ENCODE data around the gene FSTL4.

FSTL4 gene

DNA sequence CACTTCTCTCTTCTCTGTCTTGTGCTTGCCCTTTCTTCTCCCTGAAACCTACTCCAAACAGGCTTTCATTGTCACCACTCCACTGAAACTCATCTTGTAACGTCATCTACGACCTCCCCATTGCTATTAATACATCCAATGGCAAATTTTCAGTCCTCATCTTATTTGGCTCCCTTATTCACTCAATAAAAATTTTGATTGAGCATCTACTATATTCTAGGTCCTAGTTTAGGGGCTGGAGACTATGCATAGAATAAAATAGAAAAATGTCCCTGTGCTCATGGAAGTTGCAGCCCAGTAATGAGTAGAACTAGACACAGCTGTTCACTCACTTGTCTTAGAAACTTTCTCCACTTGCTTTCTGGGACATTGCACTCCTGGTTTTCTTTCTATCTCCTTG is 24.9 kb upstream of the FSTL4 start:
- Histone ChIP-seq H3K9me3 (replicated peaks; ENCODE audit: insufficient read depth, low read length) (no peaks in the 10 kb centered on the region), H3K4me1 (ENCODE audit: low read length) (no peaks in the 10 kb centered on the region), H3K9me2 (replicated peaks; ENCODE audit: insufficient read depth, low read length) (no peaks in the 10 kb centered on the region), H3K27ac (ENCODE audit: low read length) (no peak overlapping the region), H4K20me1 (ENCODE audit: insufficient read depth, low read length) (no peaks in the 10 kb centered on the region), H3K4me2 (ENCODE audit: low read depth, low read length) (no peak overlapping the region), H3K27me3 (replicated peaks; ENCODE audit: insufficient read depth, low read length) (no peaks in the 10 kb centered on the region), H3K36me3 (replicated peaks; ENCODE audit: insufficient read depth, low read length) (no peaks in the 10 kb centered on the region), H2AFZ (ENCODE audit: low read length) (no peak overlapping the region), H3K79me2 (ENCODE audit: low read length) (no peaks in the 10 kb centered on the region), H3F3A (ENCODE audit: insufficient read depth, low read length) (no peaks in the 10 kb centered on the region), H3K9ac (ENCODE audit: low read length) (no peak overlapping the region), H3K4me3 (ENCODE audit: low read length) (no peak overlapping the region)
- TF ChIP-seq EZH2phosphoT487 (IDR thresholded peaks at IDR 0.05; ENCODE audit: low read length) (no peak), CTCF (IDR thresholded peaks at IDR 0.05; ENCODE audit: low read length) (no peak), EZH2 (optimal IDR thresholded peaks at IDR 0.05; ENCODE audit: low read depth, low read length) (no peak)
- no peak for DNase-seq

DNA sequence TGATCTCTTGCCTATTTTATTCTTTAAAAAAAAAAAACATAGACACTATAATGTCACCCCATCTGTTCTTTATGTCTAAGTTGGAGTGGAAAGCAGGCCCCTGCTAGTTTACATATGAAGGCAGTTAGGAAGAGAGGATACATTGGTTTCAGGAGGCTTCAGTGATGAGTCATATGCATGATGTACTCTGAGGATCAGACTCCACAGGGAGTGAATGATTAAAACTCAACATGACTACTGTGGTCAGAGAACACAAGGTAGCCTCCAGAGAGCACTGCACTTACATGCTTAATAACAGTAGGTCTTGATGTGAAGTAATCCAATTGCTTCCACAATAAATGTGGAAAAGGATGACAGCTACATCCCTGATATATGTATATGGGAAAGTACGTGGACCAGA is 22.7 kb upstream of the FSTL4 start:
- TF ChIP-seq EZH2 (optimal IDR thresholded peaks at IDR 0.05; ENCODE audit: low read depth, low read length) (no peak), EZH2phosphoT487 (IDR thresholded peaks at IDR 0.05; ENCODE audit: low read length) (no peak), CTCF (IDR thresholded peaks at IDR 0.05; ENCODE audit: low read length) (no peak)
- Histone ChIP-seq H3K4me3 (ENCODE audit: low read length) (no peak overlapping the region), H3K4me2 (ENCODE audit: low read depth, low read length) (no peak overlapping the region), H4K20me1 (ENCODE audit: insufficient read depth, low read length) (no peaks in the 10 kb centered on the region), H3K9me2 (replicated peaks; ENCODE audit: insufficient read depth, low read length) (no peaks in the 10 kb centered on the region), H3K9me3 (replicated peaks; ENCODE audit: insufficient read depth, low read length) (no peaks in the 10 kb centered on the region), H3K27ac (ENCODE audit: low read length) (no peak overlapping the region), H3K36me3 (replicated peaks; ENCODE audit: insufficient read depth, low read length) (no peaks in the 10 kb centered on the region), H3K4me1 (ENCODE audit: low read length) (no peaks in the 10 kb centered on the region), H2AFZ (ENCODE audit: low read length) (no peak overlapping the region), H3K27me3 (replicated peaks; ENCODE audit: insufficient read depth, low read length) (no peaks in the 10 kb centered on the region), H3K9ac (ENCODE audit: low read length) (no peak overlapping the region), H3F3A (ENCODE audit: insufficient read depth, low read length) (no peaks in the 10 kb centered on the region), H3K79me2 (ENCODE audit: low read length) (no peaks in the 10 kb centered on the region)
- DNase-seq, result no peak

- no peak for TF ChIP-seq CTCF (IDR thresholded peaks at IDR 0.05; ENCODE audit: low read length)
- no peak for TF ChIP-seq EZH2 (optimal IDR thresholded peaks at IDR 0.05; ENCODE audit: low read depth, low read length)
- TF ChIP-seq EZH2phosphoT487 (IDR thresholded peaks at IDR 0.05; ENCODE audit: low read length), result no peak
- no peak overlapping the region for H3K27ac ChIP-seq (ENCODE audit: low read length)
- H3K9ac ChIP-seq (ENCODE audit: low read length), result no peak overlapping the region
- H3K36me3 ChIP-seq (replicated peaks; ENCODE audit: insufficient read depth, low read length), result no peaks in the 10 kb centered on the region
- H3F3A ChIP-seq (ENCODE audit: insufficient read depth, low read length), result no peaks in the 10 kb centered on the region
- no peak overlapping the region for H3K4me3 ChIP-seq (ENCODE audit: low read length)
- no peak overlapping the region for H3K4me2 ChIP-seq (ENCODE audit: low read depth, low read length)
- no peak overlapping the region for H2AFZ ChIP-seq (ENCODE audit: low read length)
- H3K4me1 ChIP-seq (ENCODE audit: low read length), result no peaks in the 10 kb centered on the region
- no peaks in the 10 kb centered on the region for H3K79me2 ChIP-seq (ENCODE audit: low read length)
- no peak for DNase-seq
- H3K27me3 ChIP-seq (replicated peaks; ENCODE audit: insufficient read depth, low read length), result no peaks in the 10 kb centered on the region
- H3K9me2 ChIP-seq (replicated peaks; ENCODE audit: insufficient read depth, low read length), result no peaks in the 10 kb centered on the region
- H4K20me1 ChIP-seq (ENCODE audit: insufficient read depth, low read length), result no peaks in the 10 kb centered on the region
- H3K9me3 ChIP-seq (replicated peaks; ENCODE audit: insufficient read depth, low read length), result no peaks in the 10 kb centered on the region
Measured at GRCh38 chr5:133627180-133627579, 14.8 kb upstream of the FSTL4 start.
